HL-60 (cell line): Measurements from ENCODE around the gene IL17F.

Source experiments
- DNase-seq, 2 experiments: peaks; one replicate each; pipeline ENCODE4 v3.0.0-alpha.2; 2010 to 2020; ENCODE audit warnings: low read depth in 1 of 2, low spot score in 1 of 2
- H3K27ac ChIP-seq: fragments of 250-450 bp; sonication (Bioruptor Pico); replicated peaks from 2 replicates; pipeline ENCODE4 v1.5.1; 2020; ENCODE audit warnings: mild to moderate bottlenecking, moderate library complexity
- H3K27me3 ChIP-seq: fragments of 250-450 bp; sonication (Bioruptor Pico); 2 replicates; pipeline ENCODE4 v1.5.1; 2021; ENCODE audit warnings: mild to moderate bottlenecking, moderate library complexity; ENCODE audit not compliant: insufficient read depth, poor library complexity, severe bottlenecking
- H3K4me3 ChIP-seq: replicated peaks from 2 replicates; pipeline ENCODE4 v1.5.1; 2011; ENCODE audit warnings: mild to moderate bottlenecking, control low read depth, low read length; ENCODE audit not compliant: insufficient read depth
- CTCF ChIP-seq: IDR thresholded peaks from one replicate; pipeline ENCODE4 v1.5.1; 2011; ENCODE audit warnings: low read length, control low read depth, inconsistent platforms; ENCODE audit not compliant: insufficient read depth
- GABPA ChIP-seq: IDR thresholded peaks from 2 replicates; pipeline ENCODE4 v1.6.1; 2012; ENCODE audit warnings: low read depth
- POLR2AphosphoS5 ChIP-seq: IDR thresholded peaks from 2 replicates; pipeline ENCODE4 v1.6.1; 2012; ENCODE audit warnings: low read depth
- SPI1 ChIP-seq: IDR thresholded peaks from 2 replicates; pipeline ENCODE4 v1.6.1; 2012; ENCODE audit warnings: low read depth, mild to moderate bottlenecking, borderline replicate concordance
- long read RNA-seq: library from polyadenylated mRNA; unstranded; transcript quantifications from one replicate; pipeline ENCODE4 v2.0.0, GENCODE V29; 2020
- TF ChIP-seq, protein P1 (sequence below): IDR thresholded peaks from 2 replicates; pipeline ENCODE4 v1.6.1; 2012; ENCODE audit warnings: low read depth; ENCODE audit not compliant: insufficient replicate concordance

The IL17F gene
- long read RNA-seq, result 0 reads

GRCh38 chr6:52244400-52244799 is at the start of gene IL17F:
Gene IL17F, minus strand, starts transcription at chr6:52244500. Its CDS starts 71 bp downstream, at chr6:52244429.
- no peak for DNase-seq
- TF ChIP-seq POLR2AphosphoS5 (no peak), GABPA (no peak), CTCF (no peak), SPI1 (no peak)
- TF ChIP-seq, protein P1, sequence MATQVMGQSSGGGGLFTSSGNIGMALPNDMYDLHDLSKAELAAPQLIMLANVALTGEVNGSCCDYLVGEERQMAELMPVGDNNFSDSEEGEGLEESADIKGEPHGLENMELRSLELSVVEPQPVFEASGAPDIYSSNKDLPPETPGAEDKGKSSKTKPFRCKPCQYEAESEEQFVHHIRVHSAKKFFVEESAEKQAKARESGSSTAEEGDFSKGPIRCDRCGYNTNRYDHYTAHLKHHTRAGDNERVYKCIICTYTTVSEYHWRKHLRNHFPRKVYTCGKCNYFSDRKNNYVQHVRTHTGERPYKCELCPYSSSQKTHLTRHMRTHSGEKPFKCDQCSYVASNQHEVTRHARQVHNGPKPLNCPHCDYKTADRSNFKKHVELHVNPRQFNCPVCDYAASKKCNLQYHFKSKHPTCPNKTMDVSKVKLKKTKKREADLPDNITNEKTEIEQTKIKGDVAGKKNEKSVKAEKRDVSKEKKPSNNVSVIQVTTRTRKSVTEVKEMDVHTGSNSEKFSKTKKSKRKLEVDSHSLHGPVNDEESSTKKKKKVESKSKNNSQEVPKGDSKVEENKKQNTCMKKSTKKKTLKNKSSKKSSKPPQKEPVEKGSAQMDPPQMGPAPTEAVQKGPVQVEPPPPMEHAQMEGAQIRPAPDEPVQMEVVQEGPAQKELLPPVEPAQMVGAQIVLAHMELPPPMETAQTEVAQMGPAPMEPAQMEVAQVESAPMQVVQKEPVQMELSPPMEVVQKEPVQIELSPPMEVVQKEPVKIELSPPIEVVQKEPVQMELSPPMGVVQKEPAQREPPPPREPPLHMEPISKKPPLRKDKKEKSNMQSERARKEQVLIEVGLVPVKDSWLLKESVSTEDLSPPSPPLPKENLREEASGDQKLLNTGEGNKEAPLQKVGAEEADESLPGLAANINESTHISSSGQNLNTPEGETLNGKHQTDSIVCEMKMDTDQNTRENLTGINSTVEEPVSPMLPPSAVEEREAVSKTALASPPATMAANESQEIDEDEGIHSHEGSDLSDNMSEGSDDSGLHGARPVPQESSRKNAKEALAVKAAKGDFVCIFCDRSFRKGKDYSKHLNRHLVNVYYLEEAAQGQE, result no peak
- no peak within 1 kb of the TSS for H3K4me3 ChIP-seq
- H3K27me3 ChIP-seq, result peaks cover 6% of the 10 kb centered on the region
- H3K27ac ChIP-seq, result no peak within 1 kb of the TSS

- H3K27ac ChIP-seq, result no peak overlapping the region
- H3K4me3 ChIP-seq, result no peak overlapping the region
- H3K27me3 ChIP-seq, result no peaks in the 10 kb centered on the region
- TF ChIP-seq CTCF (no peak), SPI1 (no peak)
- no peak for DNase-seq
These were observed 48.8 kb upstream of the IL17F start for GRCh38 chr6:52293067-52293466.

- no peak overlapping the region for H3K27ac ChIP-seq
- DNase-seq, result no peak
- no peaks in the 10 kb centered on the region for H3K27me3 ChIP-seq
- H3K4me3 ChIP-seq, result no peak overlapping the region
- no peak for TF ChIP-seq SPI1
- no peak for TF ChIP-seq POLR2AphosphoS5
- TF ChIP-seq GABPA, result no peak
- TF ChIP-seq, protein P1, result no peak
- no peak for TF ChIP-seq CTCF
These were observed 44.5 kb upstream of the IL17F start for GRCh38 chr6:52288841-52289240.

DNA sequence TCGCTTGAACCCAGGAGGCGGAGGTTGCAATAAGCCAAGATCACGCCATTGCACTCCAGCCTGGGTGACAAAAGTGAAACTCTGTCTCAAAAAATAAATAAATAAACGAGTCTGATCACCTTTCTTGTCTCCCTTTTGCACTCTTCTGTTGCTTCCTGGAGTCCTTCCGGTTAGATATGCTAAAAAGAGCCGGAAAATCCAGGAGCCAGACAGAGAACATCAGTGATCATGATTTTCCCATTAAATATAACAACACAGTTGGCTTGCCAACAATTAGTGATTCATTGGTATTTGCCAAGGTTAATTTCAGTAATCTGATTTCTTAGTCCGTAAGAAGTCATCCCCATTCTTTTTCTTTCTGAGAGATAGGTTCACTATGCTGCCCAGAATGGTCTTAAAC is 43.9 kb upstream of the IL17F start:
- Histone ChIP-seq H3K4me3 (no peak overlapping the region), H3K27me3 (no peaks in the 10 kb centered on the region), H3K27ac (no peak overlapping the region)
- TF ChIP-seq, protein P1, result no peak
- TF ChIP-seq CTCF (no peak), POLR2AphosphoS5 (no peak), GABPA (no peak), SPI1 (no peak)
- DNase-seq, result no peak
